NCI-H82 treated with DMSO at 0.1 percent for 48 hours (cell line): ENCODE measurements around the gene SLC25A21.
"Not testable (repeated sequence)": the region's sequence is repeated elsewhere in the genome, so short reads cannot be mapped to it uniquely, and the experiment has no call there.

Experiments
- DNase-seq: peaks from one replicate; lab custom pipeline; 2025; ENCODE audit not compliant: unreplicated experiment; lab: John Stamatoyannopoulos, UW

SLC25A21 gene

GRCh38 chr14:36724162-36724561 lies 448.2 kb downstream of the SLC25A21 start:
- DNase-seq, result no peak

GRCh38 chr14:36723530-36723929 lies 448.9 kb downstream of the SLC25A21 start:
- no peak for DNase-seq

DNA sequence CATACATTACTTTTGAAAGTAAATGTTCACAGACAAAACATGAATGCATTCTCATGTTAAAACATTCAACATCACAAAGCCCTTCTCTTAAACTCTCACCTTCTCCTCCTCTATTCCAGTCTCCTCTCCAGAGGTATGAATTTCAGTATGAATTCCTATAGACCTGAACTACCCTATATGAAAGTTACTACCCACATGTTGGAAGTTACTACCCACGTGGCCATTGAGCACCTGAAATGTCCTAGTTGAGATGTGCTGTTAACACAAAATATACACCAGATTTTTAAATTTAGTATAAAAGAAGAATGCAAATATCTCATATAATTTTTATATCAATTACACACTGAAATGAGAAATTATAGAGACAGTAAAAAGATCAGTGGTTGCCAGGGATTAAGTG lies 450.5 kb downstream of the SLC25A21 start:
- DNase-seq, result no peak

GRCh38 chr14:36720657-36721056 lies 451.7 kb downstream of the SLC25A21 start:
- no peak for DNase-seq

DNA sequence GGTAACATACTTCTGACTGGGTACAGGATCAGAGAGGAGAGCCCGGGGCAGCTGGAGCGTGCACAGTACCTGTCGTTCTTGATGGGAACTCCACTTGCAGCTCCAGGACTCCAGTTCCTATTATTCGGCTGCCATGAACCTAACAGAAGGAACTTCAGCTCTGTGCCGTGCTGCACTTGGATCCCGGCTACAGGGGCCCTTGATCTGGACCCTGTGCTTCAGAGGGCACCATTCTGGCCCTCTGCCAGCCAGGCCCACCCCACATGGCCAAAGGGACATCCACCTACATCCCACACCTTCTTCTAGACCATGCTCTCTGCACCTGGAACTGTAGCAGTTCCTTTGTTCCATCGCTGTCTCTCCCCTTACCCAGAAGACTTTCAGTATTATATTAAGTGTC lies 452.6 kb downstream of the SLC25A21 start:
- no peak for DNase-seq

GRCh38 chr14:36718216-36718615 lies 454.2 kb downstream of the SLC25A21 start:
- no peak for DNase-seq

DNA sequence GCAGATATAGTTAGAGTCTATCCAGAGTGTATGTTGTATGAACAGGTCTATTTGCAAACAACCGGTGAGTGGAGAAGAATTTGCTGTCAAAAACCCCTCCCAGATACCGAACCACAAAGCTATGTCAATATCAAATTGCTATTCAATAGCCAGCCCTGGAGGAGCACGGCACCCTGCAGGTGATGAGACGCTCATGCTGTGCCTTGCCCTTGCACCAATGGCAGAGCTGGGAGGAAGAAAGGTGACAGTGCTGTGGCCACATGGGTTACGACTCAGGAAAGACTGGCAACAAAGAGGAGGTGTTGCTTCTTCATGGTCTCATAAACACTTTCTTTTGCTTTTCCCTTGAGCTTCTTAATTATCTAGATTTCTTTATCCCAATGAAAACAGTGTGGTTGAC lies 455.0 kb downstream of the SLC25A21 start:
- DNase-seq, result no peak

GRCh38 chr14:36716614-36717184 lies 455.7 kb downstream of the SLC25A21 start:
- DNase-seq, result no peak

DNA sequence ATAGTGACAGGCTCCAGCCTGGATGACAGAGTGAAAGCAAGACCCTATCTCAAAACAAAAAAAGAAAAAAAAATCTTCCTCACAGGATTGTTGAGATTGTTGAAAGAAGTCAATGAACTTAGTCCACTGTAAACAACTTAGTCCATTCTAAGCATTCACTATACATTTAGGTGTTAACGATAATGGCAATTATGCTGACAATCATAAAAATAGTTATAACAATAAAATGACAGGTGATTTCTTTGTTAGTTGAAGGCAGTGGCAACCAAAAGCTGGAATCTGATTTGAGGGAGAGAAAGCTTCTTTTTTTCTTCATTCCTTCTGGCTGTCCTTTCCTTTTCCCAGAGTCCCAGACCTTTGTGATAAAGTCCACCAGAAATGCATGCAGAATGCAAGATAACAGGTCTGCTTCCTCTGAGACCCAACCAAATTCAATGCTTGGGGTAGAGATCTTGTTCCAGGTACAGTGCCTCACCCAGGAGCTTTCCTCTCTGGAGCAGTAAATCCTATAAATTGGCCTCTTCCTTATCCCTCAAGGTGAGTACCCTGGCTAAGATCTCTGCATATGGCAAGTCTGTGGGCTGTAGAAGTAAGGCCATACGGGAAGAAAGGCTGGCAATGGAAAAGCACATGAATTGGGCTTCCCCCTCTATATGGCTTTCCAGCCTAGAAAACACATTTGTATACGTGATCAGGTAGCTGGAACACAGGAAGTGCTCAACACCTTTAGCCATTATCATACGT lies 458.3 kb downstream of the SLC25A21 start:
- no peak for DNase-seq

- DNase-seq, result no peak
These were observed 464.8 kb downstream of the SLC25A21 start for GRCh38 chr14:36707570-36707969.

GRCh38 chr14:36702474-36702873 lies 469.9 kb downstream of the SLC25A21 start:
- DNase-seq, result no peak

GRCh38 chr14:36701132-36701531 lies 471.3 kb downstream of the SLC25A21 start:
- no peak for DNase-seq

- DNase-seq, result no peak
These were observed 471.8 kb downstream of the SLC25A21 start for GRCh38 chr14:36700651-36701050.

GRCh38 chr14:36699420-36699819 lies 473.0 kb downstream of the SLC25A21 start:
- DNase-seq, result not testable (repeated sequence)

DNA sequence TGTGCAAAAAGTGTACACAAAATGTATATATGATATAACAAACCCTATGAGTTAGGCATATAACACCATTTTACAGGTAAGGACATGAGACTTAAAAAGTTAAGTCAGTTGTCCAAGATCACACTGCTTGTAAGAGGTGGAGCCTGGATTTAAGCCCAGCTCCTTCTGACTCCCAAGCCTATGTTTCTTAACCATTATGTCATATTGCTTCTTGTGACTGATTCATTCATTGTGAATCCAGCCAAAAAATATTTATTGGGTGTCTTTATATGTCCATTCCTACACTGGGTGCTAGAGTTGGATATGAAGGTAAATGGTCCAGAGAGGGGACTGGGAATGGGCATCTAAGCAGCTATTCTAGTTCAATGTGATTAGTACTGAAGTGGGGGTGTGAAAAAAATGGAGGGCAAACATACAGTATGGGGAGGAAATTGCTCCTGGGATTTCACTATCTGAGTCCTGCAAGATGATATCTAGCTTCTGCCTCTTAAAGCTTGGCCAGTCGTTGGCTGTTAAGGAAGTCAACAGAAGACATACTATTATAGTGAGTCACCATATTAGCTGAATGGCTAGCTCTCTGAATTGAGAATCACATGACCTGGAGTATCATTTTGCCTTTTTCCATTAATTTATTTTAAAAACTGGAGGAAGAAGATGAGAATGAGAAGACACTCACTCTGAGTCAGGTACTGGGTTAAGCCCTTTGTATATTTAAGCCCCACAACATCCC lies 481.9 kb downstream of the SLC25A21 start:
- DNase-seq, result no peak

DNA sequence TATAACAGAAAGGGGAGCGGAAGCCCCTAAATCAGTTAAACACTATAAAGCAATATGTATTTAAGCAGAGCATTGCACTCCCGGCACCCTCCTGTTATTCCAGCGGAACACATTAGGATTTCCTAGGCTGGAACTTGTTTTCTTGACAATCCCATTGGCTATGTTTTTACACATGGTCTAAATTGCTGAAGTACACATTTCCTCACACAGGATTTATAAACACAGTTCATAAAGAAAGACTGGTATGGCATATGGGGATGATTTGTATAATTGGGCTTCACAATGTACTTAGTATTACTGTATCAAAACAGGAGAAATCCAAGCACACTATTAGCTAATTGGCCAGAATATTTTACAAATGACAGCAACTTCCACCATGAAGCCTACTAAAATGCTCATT lies 487.5 kb downstream of the SLC25A21 start:
- DNase-seq, result no peak

- no peak for DNase-seq
These were observed 489.2 kb downstream of the SLC25A21 start for GRCh38 chr14:36683083-36683724.

- no peak for DNase-seq
These were observed 490.1 kb downstream of the SLC25A21 start for GRCh38 chr14:36682338-36682737.

- no peak for DNase-seq
These were observed 496.2 kb downstream of the SLC25A21 start for GRCh38 chr14:36676236-36676635.

- no peak for DNase-seq
These were observed 496.8 kb downstream of the SLC25A21 start for GRCh38 chr14:36675581-36675980.

- no peak for DNase-seq
These were observed 497.7 kb downstream of the SLC25A21 start for GRCh38 chr14:36674659-36675058.

DNA sequence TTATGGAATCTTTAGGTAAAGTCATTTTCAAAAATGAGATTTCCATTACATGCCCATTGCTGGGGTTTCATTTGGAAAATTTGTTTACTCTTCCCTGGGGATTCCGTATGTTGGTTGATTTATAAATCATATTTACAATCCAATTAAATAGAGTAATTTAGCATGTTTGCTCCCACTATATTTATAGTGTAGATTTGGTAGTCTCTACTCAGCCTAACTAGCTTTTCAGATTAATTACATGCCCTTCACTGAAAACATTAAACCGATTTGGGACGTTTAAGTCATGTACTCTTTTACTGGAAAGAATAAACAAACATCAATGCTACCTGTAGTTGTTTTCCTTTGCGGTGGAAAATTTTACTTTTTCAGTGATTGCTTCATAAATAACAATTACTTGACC lies 500.3 kb downstream of the SLC25A21 start:
- DNase-seq, result no peak
